Measurements from ENCODE around the gene GLUD1. TPM values are rescaled to one million over a fixed set of nuclear protein-coding genes. Genes with fewer than 3 reads are reported as not detected.
"Not testable (repeated sequence)": the region's sequence is repeated elsewhere in the genome, so short reads cannot be mapped to it uniquely, and the experiment has no call there.

GLUD1 gene
- total RNA-seq (100 to 1,000 TPM; 107 to 118 TPM), polyA plus RNA-seq (10 to 100 TPM; 71.7 to 80.9 TPM)
- long read RNA-seq, donor 1, transcript GLUD1-201 (13 exons, 3,039 nt), result major isoform, 33 of 65 reads
- long read RNA-seq, donor 1, partial matches to known transcripts, result 27 of 65 reads
- long read RNA-seq, donor 1, other reads (novel, unspliced or antisense), result 5 of 65 reads
- long read RNA-seq, donor 2, transcript GLUD1-201 (13 exons, 3,039 nt), result major isoform, 60 of 85 reads
- long read RNA-seq, donor 2, partial matches to known transcripts, result 17 of 85 reads
- long read RNA-seq, donor 2, other reads (novel, unspliced or antisense), result 8 of 85 reads

DNA sequence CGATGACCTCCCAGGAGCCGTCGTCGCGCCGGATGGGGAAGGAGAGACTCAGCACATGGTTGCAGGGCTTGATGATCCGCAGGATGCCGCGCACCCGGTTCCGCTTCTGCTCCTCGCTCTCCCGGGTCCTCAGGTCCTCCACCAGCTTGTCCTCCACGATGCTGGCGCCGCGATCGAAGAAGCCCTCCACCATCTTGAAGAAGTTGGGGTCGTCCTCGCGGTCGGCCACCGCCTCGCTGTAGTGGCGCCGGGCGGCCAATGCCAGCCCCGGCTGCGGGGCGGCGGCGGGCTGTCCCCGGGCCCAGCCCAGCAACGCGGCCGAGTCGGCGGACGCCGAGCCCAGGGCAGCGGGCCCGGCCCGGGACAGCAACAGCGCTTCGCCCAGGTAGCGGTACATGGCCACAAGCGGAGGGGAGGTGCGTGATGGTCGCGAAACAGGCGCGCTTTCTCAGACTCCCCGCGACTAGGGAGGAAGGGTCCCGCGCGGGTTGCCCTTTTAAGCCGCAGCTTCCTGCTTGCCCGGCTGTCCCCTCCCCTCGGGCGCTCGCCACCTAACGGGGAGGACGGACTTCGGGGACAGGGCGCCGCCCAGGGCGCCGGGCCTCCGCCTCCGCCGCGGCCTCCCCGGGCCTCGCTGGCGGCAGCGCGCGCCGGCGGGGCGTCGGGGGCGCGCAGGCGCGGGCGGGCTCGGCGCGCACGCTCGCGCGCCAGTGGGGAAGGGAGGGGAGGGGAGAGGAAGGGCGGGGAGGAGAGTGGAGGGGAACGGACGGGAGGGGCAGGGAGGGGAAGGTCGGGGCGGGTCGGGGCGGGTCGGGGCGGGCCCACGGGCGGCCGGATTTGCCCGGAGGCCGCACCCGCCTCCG is at the start of gene GLUD1, which contains the start of gene SHLD2:
TSS of gene GLUD1 (minus strand) at position 471 of the 863 bp plus-strand sequence. CDS start at position 397, 74 bp downstream.
TSS of gene SHLD2 (plus strand) at position 834 of the 863 bp plus-strand sequence. CDS start 56,149 bp downstream, outside the sequence.
- Histone ChIP-seq H3K27ac (ENCODE audit: low read depth in 1 of 2, low read length in 2 of 2) (peak within 1 kb of the TSS; percentile 79 to 91), H3K36me3 (ENCODE audit: control insufficient read depth in 1 of 2, insufficient read depth in 2 of 2, low read length in 1 of 2) (no peaks in the 10 kb centered on the region), H3K27me3 (ENCODE audit: control insufficient read depth in 1 of 2, insufficient read depth in 2 of 2, low read length in 1 of 2) (no peaks in the 10 kb centered on the region), H3K9me3 (ENCODE audit: control insufficient read depth, low read length) (no peaks in the 10 kb centered on the region), H3K4me1 (ENCODE audit: control insufficient read depth in 1 of 2, insufficient read depth in 2 of 2, low read length in 2 of 2) (peaks cover 0 to 1% of the 10 kb centered on the region in 2 donors), H3K4me3 (ENCODE audit: low read length in 2 of 2) (peak within 1 kb of the TSS; percentile 72 to 88)
- 1% methylated on average over 59 to 111 of the region's 111 CpGs for WGBS, 2 donors
- peak; percentile 97 for DNase-seq
- intact Hi-C loops (cut with DNase I), result loop anchor here in 1 of 2 donors (2.0 kb wide), 1 partner anchor 124 kb away; no protein-coding TSS in a partner anchor
- peak; percentile 92 for ATAC-seq (ENCODE audit: low FRiP score)

DNA sequence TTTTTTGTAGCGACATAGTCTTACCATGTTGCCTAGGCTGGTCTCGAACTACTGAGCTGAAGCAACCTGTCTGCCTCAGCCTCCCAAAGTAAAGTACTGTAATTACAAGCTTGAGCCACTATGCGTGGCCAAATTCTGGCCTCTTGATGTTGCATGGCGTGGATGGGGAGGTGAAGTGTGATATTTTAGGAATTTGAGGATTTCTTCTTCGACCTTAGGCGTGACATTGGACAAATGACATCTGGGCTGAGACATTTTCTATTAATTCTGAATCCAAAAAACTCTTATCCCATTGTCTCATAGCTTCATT is 48.4 kb upstream of the GLUD1 start:
- H3K9me3 ChIP-seq (ENCODE audit: control insufficient read depth, low read length); intact Hi-C loops (cut with DNase I); H3K36me3 ChIP-seq (ENCODE audit: control insufficient read depth in 1 of 2, insufficient read depth in 2 of 2, low read length in 1 of 2); H3K27ac ChIP-seq (ENCODE audit: low read depth in 1 of 2, low read length in 2 of 2); DNase-seq; ATAC-seq (ENCODE audit: low FRiP score); H3K4me1 ChIP-seq (ENCODE audit: control insufficient read depth in 1 of 2, insufficient read depth in 2 of 2, low read length in 2 of 2); H3K27me3 ChIP-seq (ENCODE audit: control insufficient read depth in 1 of 2, insufficient read depth in 2 of 2, low read length in 1 of 2); H3K4me3 ChIP-seq (ENCODE audit: low read length in 2 of 2): not testable (repeated sequence)
- WGBS, 2 donors, result 96 to 97% methylated on average over 6 of the region's 6 CpGs

DNA sequence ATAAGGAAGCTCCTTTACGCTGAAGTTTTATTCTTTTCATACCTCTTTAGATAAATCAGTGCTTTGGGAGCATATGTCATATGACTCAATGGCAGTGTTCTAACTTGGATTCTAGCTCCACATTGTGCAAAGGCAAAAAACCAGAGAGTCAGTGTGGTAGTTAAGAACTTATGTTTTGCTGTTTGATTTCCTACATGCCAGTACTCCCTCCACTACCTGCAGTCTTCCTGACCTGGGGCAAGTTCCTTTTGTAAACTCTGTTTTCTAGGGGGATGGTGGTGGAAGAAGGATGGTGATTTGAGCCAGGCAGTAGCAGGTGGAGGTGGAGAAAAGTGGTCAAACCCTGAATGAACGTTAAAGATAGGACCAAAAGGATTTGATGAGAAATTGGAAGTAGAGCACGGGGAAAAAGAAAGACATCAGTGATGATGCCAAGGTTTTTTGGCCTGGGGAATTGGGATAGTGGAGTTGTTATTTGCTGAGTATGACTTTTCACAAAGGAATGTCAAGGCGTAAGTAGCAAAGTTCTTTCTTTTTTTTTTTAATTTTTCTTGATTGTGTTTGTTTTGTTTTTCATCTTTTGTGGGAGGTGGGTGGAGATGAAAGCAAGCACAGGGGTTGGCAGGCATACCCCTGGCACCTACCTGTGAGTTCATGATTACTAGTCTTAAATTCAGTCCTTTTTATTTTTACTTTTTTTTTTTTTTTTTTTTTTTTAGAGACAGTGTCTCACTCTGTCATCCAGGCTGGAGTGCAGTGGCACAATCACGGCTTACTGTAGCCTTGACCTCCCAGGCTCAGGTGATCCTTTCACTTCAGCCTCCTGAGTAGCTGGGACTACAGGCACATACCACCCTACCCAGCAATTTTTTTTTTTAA is 47.8 kb upstream of the GLUD1 start:
- peak; percentile 56 for ATAC-seq (ENCODE audit: low FRiP score)
- WGBS, 2 donors, result 27% methylated on average over 4 to 5 of the region's 5 CpGs
- H3K27ac ChIP-seq (ENCODE audit: low read depth in 1 of 2, low read length in 2 of 2); intact Hi-C loops (cut with DNase I); H3K4me1 ChIP-seq (ENCODE audit: control insufficient read depth in 1 of 2, insufficient read depth in 2 of 2, low read length in 2 of 2); H3K9me3 ChIP-seq (ENCODE audit: control insufficient read depth, low read length); H3K4me3 ChIP-seq (ENCODE audit: low read length in 2 of 2); H3K36me3 ChIP-seq (ENCODE audit: control insufficient read depth in 1 of 2, insufficient read depth in 2 of 2, low read length in 1 of 2); H3K27me3 ChIP-seq (ENCODE audit: control insufficient read depth in 1 of 2, insufficient read depth in 2 of 2, low read length in 1 of 2); DNase-seq: not testable (repeated sequence)

DNA sequence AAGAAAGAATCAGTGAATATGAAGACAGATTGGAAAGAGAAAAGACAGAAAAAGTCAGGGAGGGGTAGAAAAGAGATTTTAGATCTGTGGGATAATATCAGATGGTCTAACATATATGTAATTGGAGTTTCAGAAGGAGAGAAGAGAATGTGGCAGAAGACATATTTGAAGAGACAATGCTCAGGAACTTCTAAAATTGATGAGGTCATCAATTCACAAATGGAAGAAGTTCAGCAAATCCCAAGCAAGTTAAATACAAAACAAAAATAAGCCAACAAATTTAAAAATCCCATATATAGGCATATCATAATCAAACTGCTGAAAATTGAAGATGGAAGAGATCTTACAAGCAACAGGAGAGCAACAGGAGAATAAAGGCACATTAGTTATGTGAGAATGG is 42.8 kb upstream of the GLUD1 start:
- H3K27me3 ChIP-seq (ENCODE audit: control insufficient read depth in 1 of 2, insufficient read depth in 2 of 2, low read length in 1 of 2); H3K9me3 ChIP-seq (ENCODE audit: control insufficient read depth, low read length); DNase-seq; H3K4me3 ChIP-seq (ENCODE audit: low read length in 2 of 2); H3K36me3 ChIP-seq (ENCODE audit: control insufficient read depth in 1 of 2, insufficient read depth in 2 of 2, low read length in 1 of 2); H3K4me1 ChIP-seq (ENCODE audit: control insufficient read depth in 1 of 2, insufficient read depth in 2 of 2, low read length in 2 of 2); ATAC-seq (ENCODE audit: low FRiP score); intact Hi-C loops (cut with DNase I); H3K27ac ChIP-seq (ENCODE audit: low read depth in 1 of 2, low read length in 2 of 2): not testable (repeated sequence)

DNA sequence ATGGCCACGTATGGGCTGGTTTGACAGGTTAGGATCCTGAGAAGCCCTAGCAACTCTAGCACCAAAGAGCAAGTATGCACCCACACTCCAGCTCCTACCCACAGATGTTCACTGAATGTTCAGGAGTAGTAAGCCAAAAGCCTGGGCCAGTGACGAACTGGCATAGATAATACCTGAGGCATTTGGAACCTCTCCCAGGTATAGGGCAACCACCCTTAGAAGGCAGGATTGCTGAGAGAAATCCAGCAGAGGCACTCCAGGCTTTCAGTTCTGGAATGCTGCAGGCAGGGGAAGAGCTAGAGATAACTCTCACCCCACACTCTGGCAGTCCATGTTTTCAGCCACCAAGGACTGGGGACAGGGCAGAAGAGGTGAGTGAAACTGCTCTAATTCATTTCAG is 39.8 kb upstream of the GLUD1 start:
- H3K4me1 ChIP-seq (ENCODE audit: control insufficient read depth in 1 of 2, insufficient read depth in 2 of 2, low read length in 2 of 2); H3K27ac ChIP-seq (ENCODE audit: low read depth in 1 of 2, low read length in 2 of 2); H3K36me3 ChIP-seq (ENCODE audit: control insufficient read depth in 1 of 2, insufficient read depth in 2 of 2, low read length in 1 of 2); H3K4me3 ChIP-seq (ENCODE audit: low read length in 2 of 2); intact Hi-C loops (cut with DNase I); H3K9me3 ChIP-seq (ENCODE audit: control insufficient read depth, low read length); DNase-seq; H3K27me3 ChIP-seq (ENCODE audit: control insufficient read depth in 1 of 2, insufficient read depth in 2 of 2, low read length in 1 of 2); ATAC-seq (ENCODE audit: low FRiP score): not testable (repeated sequence)
- 87 to 90% methylated on average over 2 of the region's 2 CpGs for WGBS, 2 donors

DNA sequence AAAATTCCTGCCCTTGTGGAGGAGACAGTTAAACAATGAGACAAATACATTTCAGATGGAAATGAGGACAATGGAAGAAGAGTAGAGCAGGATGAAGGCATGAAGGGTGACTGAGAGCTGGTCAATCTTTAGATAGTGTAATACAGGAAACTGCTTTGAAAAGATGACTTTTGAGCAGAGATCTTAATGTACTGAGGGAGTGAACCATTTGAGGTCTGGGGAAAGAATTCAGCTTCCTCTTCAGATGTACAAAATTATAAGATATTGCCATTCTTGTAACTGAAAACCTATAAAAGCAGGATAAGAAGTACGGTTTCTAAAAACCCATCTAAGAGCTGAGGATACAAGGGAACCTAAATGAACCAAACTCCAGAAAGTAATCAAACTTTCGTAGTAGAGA is 39.3 kb upstream of the GLUD1 start:
- intact Hi-C loops (cut with DNase I); DNase-seq: not testable (repeated sequence)

DNA sequence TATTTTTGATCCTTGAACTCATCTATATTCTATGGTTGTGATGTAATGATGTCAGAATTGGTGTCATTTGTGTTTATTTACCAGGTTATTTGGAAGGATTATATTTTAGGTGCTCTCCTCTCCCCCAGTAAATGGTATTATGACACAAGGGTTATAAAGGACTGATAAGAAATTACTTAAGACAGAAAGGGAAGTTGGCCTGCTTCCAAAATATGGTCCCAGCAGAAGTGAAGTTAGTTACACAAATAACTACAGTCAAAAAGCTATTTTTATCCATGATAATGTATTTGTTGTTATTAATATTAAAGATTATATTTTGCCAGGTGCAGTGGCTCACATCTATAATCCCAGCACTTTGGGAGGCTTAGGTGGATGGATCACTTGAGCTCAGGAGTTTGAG is 37.5 kb upstream of the GLUD1 start:
- H3K4me1 ChIP-seq (ENCODE audit: control insufficient read depth in 1 of 2, insufficient read depth in 2 of 2, low read length in 2 of 2); H3K27me3 ChIP-seq (ENCODE audit: control insufficient read depth in 1 of 2, insufficient read depth in 2 of 2, low read length in 1 of 2); DNase-seq; intact Hi-C loops (cut with DNase I); H3K36me3 ChIP-seq (ENCODE audit: control insufficient read depth in 1 of 2, insufficient read depth in 2 of 2, low read length in 1 of 2); ATAC-seq (ENCODE audit: low FRiP score); H3K27ac ChIP-seq (ENCODE audit: low read depth in 1 of 2, low read length in 2 of 2); H3K9me3 ChIP-seq (ENCODE audit: control insufficient read depth, low read length); H3K4me3 ChIP-seq (ENCODE audit: low read length in 2 of 2): not testable (repeated sequence)

More for the DNA sequence above, 39.3 kb upstream of the GLUD1 start:
- H3K4me1 ChIP-seq (ENCODE audit: control insufficient read depth in 1 of 2, insufficient read depth in 2 of 2, low read length in 2 of 2); ATAC-seq (ENCODE audit: low FRiP score); H3K27me3 ChIP-seq (ENCODE audit: control insufficient read depth in 1 of 2, insufficient read depth in 2 of 2, low read length in 1 of 2); H3K36me3 ChIP-seq (ENCODE audit: control insufficient read depth in 1 of 2, insufficient read depth in 2 of 2, low read length in 1 of 2); H3K9me3 ChIP-seq (ENCODE audit: control insufficient read depth, low read length); H3K27ac ChIP-seq (ENCODE audit: low read depth in 1 of 2, low read length in 2 of 2); H3K4me3 ChIP-seq (ENCODE audit: low read length in 2 of 2): not testable (repeated sequence)
- 89 to 92% methylated on average over 2 of the region's 2 CpGs for WGBS, 2 donors

DNA sequence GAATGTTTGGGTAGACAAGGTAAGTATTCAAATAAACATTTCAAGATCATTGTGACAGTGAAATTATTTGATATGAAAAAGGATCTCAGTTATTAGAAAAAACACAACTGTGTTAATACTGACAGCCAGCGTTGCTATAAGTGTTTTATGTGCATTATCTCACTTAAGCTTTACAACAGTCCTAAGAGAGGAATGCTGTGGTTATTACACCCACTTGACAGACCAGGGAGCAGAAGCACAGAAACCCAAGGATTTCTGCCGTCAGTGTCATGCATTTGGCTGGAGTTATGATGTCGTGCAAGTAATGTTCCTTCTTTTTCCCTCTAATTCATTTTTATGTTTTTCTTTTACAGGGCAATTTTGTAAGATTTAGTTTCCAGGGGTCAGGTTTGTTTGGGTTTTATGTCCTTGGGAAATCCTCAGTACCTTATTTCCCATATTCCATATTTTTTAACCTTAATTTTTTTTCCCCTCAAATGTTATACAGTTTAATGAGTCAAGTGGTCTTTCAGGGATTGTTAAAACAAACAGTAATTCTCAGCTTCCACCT is 33.0 kb upstream of the GLUD1 start:
- H3K36me3 ChIP-seq (ENCODE audit: control insufficient read depth in 1 of 2, insufficient read depth in 2 of 2, low read length in 1 of 2); H3K4me1 ChIP-seq (ENCODE audit: control insufficient read depth in 1 of 2, insufficient read depth in 2 of 2, low read length in 2 of 2); H3K9me3 ChIP-seq (ENCODE audit: control insufficient read depth, low read length); H3K27me3 ChIP-seq (ENCODE audit: control insufficient read depth in 1 of 2, insufficient read depth in 2 of 2, low read length in 1 of 2); DNase-seq; ATAC-seq (ENCODE audit: low FRiP score); intact Hi-C loops (cut with DNase I); H3K27ac ChIP-seq (ENCODE audit: low read depth in 1 of 2, low read length in 2 of 2); H3K4me3 ChIP-seq (ENCODE audit: low read length in 2 of 2): not testable (repeated sequence)
- WGBS, 2 donors, result 70 to 71% methylated on average over 2 of the region's 3 CpGs
